ENCODE results near the gene TUBB2B. TPM values are rescaled to one million over a fixed set of nuclear protein-coding genes. Genes with fewer than 3 reads are reported as not detected.

Gene TUBB2B
- total and polyA plus RNA-seq, 2 experiments from 2014 or later, result 355 to 794 TPM

GRCh38 chr6:3210024-3210610, 17.3 kb downstream of the TUBB2B start:
- Mint-ChIP-seq H3K36me3 (ENCODE audit: low read depth) (no peaks in the 10 kb centered on the region), H3K27ac (no peak overlapping the region), H3K4me3 (no peak overlapping the region; the same call in 2 of the 3 replicates), H3K4me1 (peaks cover 25% of the 10 kb centered on the region), H3K9me3 (no peaks in the 10 kb centered on the region), H3K27me3 (ENCODE audit: insufficient read depth, low read depth, poor library complexity) (peaks cover 13% of the 10 kb centered on the region)
- TF ChIP-seq ZNF114 (CRISPR knock-in tag; IDR thresholded peaks at IDR 0.05) (no peak), JUNB (IDR thresholded peaks at IDR 0.05; ENCODE audit: unreplicated experiment) (no peak), ETS1 (IDR thresholded peaks at IDR 0.05) (no peak), NANOG (IDR thresholded peaks at IDR 0.05; ENCODE audit: borderline replicate concordance) (no peak), EZH2 (IDR thresholded peaks at IDR 0.05; ENCODE audit: low read depth, unreplicated experiment) (no peak), CTCF (conservative IDR thresholded peaks at IDR 0.05; ENCODE audit: low read depth in 2 of 2) (no peak), CREB1 (CRISPR knock-in tag; IDR thresholded peaks at IDR 0.05; ENCODE audit: low read depth) (no peak), EZH2phosphoT487 (IDR thresholded peaks at IDR 0.05; ENCODE audit: unreplicated experiment) (no peak), POLR2AphosphoS5 (IDR thresholded peaks at IDR 0.05; ENCODE audit: low read depth) (no peak), ZNF331 (CRISPR knock-in tag; IDR thresholded peaks at IDR 0.05; ENCODE audit: low read depth) (no peak), ZNF462 (CRISPR knock-in tag; IDR thresholded peaks at IDR 0.05) (no peak), STAT1 (IDR thresholded peaks at IDR 0.05; ENCODE audit: unreplicated experiment) (no peak), REST (IDR thresholded peaks at IDR 0.05; ENCODE audit: unreplicated experiment) (no peak)
- no peaks in the 10 kb centered on the region for H4K20me1 ChIP-seq (replicated peaks; ENCODE audit: insufficient read depth)
- no peaks in the 10 kb centered on the region for H3K27me3 ChIP-seq (ENCODE audit: insufficient read depth)
- no peaks in the 10 kb centered on the region for H3K79me2 ChIP-seq (replicated peaks; ENCODE audit: insufficient read depth)
- DNase-seq (ENCODE audit: low spot score) (no peak), ATAC-seq (no peak)
- no peak overlapping the region for H3K4me3 ChIP-seq
- H3F3A ChIP-seq (replicated peaks; ENCODE audit: low read depth), result peaks cover 7% of the 10 kb centered on the region
- H2AFZ ChIP-seq, result peak overlapping the region; percentile 73; the same call in 1 of the 2 replicates
- H3K9me2 ChIP-seq (ENCODE audit: insufficient read depth), result no peaks in the 10 kb centered on the region; the same call in 1 of the 2 replicates
- H3K4me2 ChIP-seq, result no peak overlapping the region
- no peak overlapping the region for H3K27ac ChIP-seq (ENCODE audit: low read depth)
- peaks cover 12% of the 10 kb centered on the region for H3K4me1 ChIP-seq (ENCODE audit: insufficient read depth)
- no peaks in the 10 kb centered on the region for H3K36me3 ChIP-seq (ENCODE audit: insufficient read depth)
